ENCODE measurements around the gene SERPINA1. TPM values are rescaled to one million over a fixed set of nuclear protein-coding genes. Genes with fewer than 3 reads are reported as not detected.

SERPINA1 gene
- total and polyA plus RNA-seq, 2 of the 13 experiments (the other 11 are each of a cell fraction or from before 2014, with no cell fraction given), result 3,266 to 11,015 TPM

GRCh38 chr14:94395888-94396574 is 7.6 kb upstream of the SERPINA1 start (continued):
- TF ChIP-seq CCDC6 (CRISPR knock-in tag; IDR thresholded peaks at IDR 0.05) (peak; percentile 84; the same call in 1 of the 2 replicates), ZNF512 (CRISPR knock-in tag; IDR thresholded peaks at IDR 0.05) (no peak), ZSCAN30 (CRISPR knock-in tag; IDR thresholded peaks at IDR 0.05) (no peak), ZNF639 (CRISPR knock-in tag; conservative IDR thresholded peaks at IDR 0.05) (0 out of 2 replicates have a peak, but pooled peaks have one; percentile 73), HCFC1 (IDR thresholded peaks at IDR 0.05; ENCODE audit: low read depth, low read length) (no peak), ZNF83 (CRISPR knock-in tag; IDR thresholded peaks at IDR 0.05; ENCODE audit: borderline replicate concordance) (no peak), THAP8 (CRISPR knock-in tag; IDR thresholded peaks at IDR 0.05; ENCODE audit: borderline replicate concordance) (no peak), ATAD3A (CRISPR knock-in tag; IDR thresholded peaks at IDR 0.05) (no peak), MED13 (CRISPR knock-in tag; IDR thresholded peaks at IDR 0.05) (peak; percentile 89; the same call in 1 of the 2 replicates), SCMH1 (CRISPR knock-in tag; IDR thresholded peaks at IDR 0.05; ENCODE audit: borderline replicate concordance) (no peak), ZNF704 (CRISPR knock-in tag; IDR thresholded peaks at IDR 0.05; ENCODE audit: borderline replicate concordance) (no peak), NCOA2 (CRISPR knock-in tag; IDR thresholded peaks at IDR 0.05) (peak; percentile 98), NFATC3 (CRISPR knock-in tag; IDR thresholded peaks at IDR 0.05) (no peak), ARID5B (CRISPR knock-in tag; IDR thresholded peaks at IDR 0.05) (peak; percentile 97), ZNF121 (CRISPR knock-in tag; IDR thresholded peaks at IDR 0.05) (no peak), PAXIP1 (CRISPR knock-in tag; conservative IDR thresholded peaks at IDR 0.05) (peak; percentile 99), HDAC2 (CRISPR knock-in tag; IDR thresholded peaks at IDR 0.05) (peak; percentile 96)
